WTC11 (cell line): ENCODE results near the gene CTNND2.

ENCODE experiments used
- CREB1 ChIP-seq: sonication (generic); formaldehyde crosslinking; IDR thresholded peaks from 2 replicates; pipeline ENCODE4 v1.8.0; 2023; ENCODE audit warnings: mild to moderate bottlenecking, missing genetic modification reagents
- TF ChIP-seq, protein P1 (sequence below): sonication (generic); formaldehyde crosslinking; IDR thresholded peaks from 2 replicates; pipeline ENCODE4 v1.8.1; 2023; ENCODE audit warnings: mild to moderate bottlenecking, missing genetic modification reagents, moderate library complexity
- TF ChIP-seq, protein P2 (sequence below): sonication (generic); formaldehyde crosslinking; conservative IDR thresholded peaks from 2 replicates; pipeline ENCODE4 v1.8.1; 2022; ENCODE audit warnings: mild to moderate bottlenecking, missing genetic modification reagents
- TF ChIP-seq, protein P3 (sequence below): sonication (generic); formaldehyde crosslinking; IDR thresholded peaks from 2 replicates; pipeline ENCODE4 v1.8.1; 2023; ENCODE audit warnings: mild to moderate bottlenecking, missing genetic modification reagents, moderate library complexity

DNA sequence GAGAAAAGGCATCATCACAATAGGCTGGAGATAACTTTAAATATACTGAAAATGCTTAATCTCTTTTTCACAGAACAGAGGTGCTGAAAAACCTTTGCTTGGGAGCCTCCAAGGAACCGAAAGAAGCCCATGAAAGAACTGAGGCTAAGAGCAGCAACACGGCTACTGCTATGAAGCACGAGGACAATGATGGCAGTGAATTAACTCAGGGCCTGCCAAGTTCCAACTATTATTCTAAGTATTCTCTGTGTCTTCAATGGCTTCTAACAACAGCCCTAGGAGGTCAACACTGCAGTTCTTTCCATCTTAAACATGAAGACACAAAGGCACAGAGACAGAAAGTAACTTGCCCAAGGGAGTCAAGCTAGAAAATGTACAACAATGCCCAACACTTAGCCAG, 850.2 kb downstream of the CTNND2 start:
- TF ChIP-seq, protein P1, sequence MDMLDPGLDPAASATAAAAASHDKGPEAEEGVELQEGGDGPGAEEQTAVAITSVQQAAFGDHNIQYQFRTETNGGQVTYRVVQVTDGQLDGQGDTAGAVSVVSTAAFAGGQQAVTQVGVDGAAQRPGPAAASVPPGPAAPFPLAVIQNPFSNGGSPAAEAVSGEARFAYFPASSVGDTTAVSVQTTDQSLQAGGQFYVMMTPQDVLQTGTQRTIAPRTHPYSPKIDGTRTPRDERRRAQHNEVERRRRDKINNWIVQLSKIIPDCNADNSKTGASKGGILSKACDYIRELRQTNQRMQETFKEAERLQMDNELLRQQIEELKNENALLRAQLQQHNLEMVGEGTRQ: no peak
- no peak for TF ChIP-seq CREB1 (CRISPR knock-in tag)
- TF ChIP-seq, protein P2, sequence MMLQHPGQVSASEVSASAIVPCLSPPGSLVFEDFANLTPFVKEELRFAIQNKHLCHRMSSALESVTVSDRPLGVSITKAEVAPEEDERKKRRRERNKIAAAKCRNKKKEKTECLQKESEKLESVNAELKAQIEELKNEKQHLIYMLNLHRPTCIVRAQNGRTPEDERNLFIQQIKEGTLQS: no peak
- TF ChIP-seq, protein P3, sequence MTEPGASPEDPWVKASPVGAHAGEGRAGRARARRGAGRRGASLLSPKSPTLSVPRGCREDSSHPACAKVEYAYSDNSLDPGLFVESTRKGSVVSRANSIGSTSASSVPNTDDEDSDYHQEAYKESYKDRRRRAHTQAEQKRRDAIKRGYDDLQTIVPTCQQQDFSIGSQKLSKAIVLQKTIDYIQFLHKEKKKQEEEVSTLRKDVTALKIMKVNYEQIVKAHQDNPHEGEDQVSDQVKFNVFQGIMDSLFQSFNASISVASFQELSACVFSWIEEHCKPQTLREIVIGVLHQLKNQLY: no peak
